HCT116 (cell line): ENCODE measurements around the gene TSKU.
A peak's percentile ranks its signal among the peaks of the same experiment; 100 is the strongest.

Source experiments
- FOSL1 ChIP-seq: IDR thresholded peaks from 2 replicates; pipeline ENCODE4 v1.6.1; 2012; ENCODE audit warnings: low read depth
- RAD21 ChIP-seq: IDR thresholded peaks from 2 replicates; pipeline ENCODE4 v1.6.1; 2012; ENCODE audit warnings: low read depth, mild to moderate bottlenecking

DNA sequence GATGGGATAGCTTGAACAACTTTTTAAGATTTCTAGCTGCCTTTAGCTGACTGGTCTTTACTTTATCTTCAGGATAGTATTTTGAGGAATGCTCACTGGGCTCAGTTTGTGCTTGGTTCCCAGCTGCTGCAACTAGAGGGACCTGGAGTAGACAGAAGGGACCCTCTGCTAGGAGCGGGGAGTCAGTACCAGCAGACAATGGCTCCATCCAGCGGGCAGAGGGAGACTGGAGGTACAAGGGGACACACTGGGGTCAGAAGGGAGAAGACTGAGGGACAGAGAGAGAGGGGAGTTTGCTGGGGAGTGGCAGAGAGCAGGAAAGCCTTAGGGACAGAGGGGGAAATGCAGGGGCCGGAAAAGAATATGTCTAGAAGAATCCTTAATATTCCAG, 55.5 kb downstream of the TSKU start:
- TF ChIP-seq RAD21: peak; percentile 66
- TF ChIP-seq FOSL1: no peak
